SW 1271 (cell line): ENCODE measurements around the gene ST7L.

ENCODE experiments used
- DNase-seq, 2 experiments: peaks; one replicate each; lab custom pipeline; 2025; lab: John Stamatoyannopoulos, UW

The ST7L gene

DNA sequence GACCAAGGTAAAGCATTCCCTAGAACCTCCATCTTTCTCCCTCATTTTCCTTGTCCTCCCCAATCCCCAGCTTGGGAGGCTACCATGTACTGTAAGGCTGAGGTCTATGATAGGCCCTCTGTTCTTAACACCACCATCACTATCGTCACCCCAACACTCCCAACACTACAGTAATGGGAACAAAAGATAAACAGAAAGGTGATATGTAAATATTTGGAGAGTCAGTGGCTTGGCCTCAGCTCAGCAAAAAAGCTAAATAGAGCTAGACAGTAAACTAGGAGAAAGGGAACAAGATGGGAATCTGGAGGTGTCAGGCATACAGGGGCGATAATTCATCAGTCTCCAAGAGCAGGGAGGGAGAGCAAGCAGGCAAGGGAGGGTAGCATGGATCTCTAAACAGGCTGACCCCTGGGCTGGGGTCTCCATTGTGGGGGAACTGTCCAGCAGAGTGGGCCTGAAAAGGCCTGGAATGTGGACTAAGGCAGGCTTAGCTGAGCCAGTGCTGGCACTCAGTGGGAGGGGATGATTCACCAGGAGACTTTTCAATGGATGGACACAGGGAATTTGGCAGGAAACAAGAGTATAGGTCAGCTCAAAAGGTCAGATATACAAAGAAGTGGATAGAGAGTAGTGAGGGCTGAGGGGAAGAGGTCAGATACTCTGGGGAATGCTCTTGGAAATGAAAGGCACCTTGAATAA is 103.5 kb downstream of the ST7L start:
- DNase-seq = peak in 1 of 2 experiments; percentile 8

DNA sequence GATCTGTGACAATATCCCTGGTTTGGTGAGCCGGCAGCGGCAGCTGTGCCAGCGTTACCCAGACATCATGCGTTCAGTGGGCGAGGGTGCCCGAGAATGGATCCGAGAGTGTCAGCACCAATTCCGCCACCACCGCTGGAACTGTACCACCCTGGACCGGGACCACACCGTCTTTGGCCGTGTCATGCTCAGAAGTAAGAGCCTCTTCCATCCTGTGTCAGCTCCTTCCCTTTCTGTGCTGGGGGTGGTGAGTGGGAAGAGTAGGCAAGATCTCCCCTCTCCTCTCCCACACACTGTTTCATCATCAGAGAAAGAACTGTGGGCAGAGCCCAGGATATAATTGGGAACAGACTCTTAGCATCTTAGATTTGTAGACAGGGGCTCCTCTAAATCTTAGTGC is 104.0 kb downstream of the ST7L start:
- no peak for DNase-seq

DNA sequence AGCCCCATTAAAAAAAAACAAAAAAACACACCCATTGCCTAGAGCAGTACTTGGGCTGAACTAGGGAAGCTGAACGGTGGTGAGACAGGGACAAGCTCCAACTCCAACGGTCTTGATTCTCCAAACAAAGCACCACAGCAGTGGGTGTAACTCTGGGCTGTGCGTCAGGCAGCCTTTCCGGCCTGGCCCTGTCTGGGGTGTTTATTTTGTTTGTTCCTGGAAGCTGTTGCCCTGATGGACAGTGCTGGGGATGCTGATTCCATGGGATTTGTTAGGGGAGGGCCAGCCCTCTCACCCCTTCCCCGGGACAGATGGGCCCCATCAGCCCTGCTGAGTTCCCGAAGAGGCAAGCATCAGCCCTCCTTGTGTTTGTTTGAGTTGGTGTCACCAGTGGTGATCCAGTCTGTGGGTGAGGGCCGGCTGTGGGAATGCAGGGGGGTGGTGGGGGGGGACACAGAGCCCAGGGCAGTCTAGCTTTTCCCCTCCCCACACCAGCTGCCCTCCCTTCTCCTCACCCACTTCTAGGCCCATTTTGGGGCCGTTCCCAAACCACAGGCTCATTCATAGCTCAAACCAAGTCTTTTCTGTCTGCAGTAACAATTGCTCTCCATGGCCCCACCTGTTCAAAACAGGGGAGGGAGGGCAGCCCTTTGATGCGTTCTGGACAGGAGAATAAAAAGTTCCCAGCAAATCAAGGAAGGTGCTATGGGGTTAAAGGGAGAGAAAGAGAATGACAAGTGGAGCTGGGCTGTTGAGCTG is 105.7 kb downstream of the ST7L start:
- DNase-seq = no peak

DNA sequence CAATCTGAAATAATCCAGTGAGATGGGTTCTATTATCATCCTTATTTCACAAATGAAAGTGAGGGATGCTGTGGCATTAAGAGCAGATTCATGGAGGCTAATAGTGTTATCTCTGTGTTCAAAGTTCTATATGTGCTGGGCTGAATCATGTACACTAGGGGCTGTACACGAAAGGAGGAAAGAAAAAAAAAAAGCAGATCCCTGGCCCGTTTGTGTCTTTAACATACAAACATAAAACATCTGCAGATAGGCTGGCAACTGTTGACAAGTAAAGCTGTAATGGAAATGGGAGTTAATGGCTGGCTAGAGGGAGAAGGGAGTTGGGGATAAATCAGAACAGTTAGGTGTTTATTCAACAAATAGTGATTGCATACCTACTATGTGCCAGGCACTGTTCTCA is 107.0 kb downstream of the ST7L start:
- DNase-seq = no peak

DNA sequence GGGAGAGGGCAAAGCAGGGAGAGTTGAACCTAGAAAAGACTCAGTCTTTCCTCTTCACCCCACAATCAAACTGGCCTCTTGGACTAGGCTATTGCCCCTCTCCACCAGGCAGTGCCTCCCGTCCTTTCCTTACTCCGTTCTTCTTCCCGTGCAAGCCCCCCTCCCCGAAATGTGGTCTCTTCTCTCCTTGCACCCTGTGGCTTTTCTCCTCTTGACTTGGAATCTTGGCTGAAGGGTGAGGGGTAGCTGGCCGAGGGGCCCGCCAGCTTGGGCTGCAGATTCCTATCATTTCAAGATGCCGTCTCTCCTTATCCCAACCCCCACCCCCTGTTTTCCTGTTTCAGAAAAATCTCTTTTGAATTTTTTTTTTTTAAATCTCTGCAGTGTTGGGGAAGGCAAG is 108.6 kb downstream of the ST7L start:
- no peak for DNase-seq

DNA sequence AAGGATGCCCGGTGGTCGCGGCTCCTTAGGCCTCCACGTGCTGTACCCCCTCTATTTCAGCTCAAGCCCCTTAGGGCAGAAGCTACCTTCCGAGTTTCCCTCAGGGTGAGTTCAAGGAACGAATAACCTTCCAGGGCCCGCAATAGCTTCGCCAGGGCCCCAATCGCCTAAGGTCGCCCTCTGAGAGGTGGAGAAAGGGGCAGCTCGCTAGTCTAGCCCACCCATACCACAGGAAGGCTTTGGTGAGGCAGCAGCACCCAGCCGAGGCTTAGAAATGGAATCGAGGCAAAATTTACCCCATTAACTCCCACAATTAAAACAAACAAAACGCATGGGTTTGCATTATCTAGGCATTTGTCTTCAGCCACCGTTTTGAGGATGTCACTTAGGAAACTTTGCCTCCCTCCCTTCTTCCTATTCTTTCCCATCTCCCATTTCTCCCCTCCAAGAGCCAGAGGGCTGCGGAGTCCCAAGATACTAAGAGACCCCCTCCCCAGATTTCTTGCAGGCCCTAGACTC is 109.2 kb downstream of the ST7L start:
- DNase-seq = no peak

DNA sequence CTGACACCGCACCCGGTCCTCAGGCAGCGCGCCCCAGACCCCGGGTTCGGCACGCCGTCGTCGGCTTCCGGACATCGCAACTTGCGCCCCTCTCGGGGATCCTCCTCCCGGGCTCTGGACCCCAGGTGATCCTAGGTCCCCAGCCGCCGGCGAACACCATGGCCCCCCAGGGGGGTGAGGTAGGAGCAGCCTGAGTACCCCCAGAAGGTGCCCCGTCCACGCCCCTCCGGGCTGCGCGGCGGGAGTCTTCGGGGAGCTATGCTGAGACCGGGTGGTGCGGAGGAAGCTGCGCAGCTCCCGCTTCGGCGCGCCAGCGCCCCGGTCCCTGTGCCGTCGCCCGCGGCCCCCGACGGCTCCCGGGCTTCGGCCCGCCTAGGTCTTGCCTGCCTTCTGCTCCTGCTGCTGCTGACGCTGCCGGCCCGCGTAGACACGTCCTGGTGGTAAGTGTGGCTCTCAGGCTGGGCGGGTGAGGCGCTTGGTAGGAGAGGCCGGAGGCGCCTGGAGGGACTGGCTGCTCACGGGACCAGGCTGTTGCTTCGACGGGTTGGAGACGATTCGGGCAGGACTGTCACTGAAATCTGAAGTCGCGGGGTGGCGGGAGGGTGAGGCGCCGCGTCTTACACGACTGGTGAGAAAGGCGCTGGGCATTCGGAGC is 109.8 kb downstream of the ST7L start:
- no peak for DNase-seq

DNA sequence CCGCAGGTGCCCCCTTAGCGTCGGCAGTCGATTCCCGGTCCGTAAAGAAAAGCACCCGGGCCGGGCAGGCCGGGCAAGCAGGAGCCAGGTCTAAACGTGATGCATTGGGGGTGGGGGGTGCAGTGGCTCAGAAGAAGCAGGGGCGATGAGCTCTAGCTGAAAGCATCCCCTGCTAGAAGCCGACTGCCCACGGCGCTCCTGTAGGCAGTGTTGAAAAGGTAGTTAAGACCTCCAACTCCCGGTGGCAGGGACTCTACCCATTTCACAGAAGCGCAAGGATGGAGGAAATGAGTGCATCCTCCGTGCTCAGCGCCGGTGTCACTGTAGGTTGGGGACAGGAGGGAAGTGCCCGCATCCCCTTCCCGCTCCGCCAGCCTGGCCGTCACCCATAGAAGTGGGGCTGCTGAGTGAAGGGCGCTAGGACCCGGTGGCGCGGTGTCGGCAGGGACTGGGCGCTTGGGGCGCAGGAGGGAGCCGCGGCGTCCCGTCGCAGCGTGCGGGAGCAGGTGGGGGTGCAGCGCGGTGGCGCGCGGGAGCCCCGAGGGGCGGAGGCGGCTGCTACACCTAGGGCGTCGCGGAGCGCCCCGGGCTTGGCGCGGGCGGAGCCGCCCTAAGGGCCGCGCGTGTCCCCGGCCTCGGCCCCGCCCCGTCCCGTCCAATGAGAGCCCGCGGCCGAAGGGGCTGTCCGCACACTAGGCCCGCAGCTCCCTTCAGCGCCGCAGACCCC is 110.5 kb downstream of the ST7L start, which contains the start of gene WNT2B:
TSS of gene WNT2B (plus strand) at position 688 of the 727 bp plus-strand sequence. CDS start 298 bp downstream, outside the sequence.
- no peak for DNase-seq

DNA sequence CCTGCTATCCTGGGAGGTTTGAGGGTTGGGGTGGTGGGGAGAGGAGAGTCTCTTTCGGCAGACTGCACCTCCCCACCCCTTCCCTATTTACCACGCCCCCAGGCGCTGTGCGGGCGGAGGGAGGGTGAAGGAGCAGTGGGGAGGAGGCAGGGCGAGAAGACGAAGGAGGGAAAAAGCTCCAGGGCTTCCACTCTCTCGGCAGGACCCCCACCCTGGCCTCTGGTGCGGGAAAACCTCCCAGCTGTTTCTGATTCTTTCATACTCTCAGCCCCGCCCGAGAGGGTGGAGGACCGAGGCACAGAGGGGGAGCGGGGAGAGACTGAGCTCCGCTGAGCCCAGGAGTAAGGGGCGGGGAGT is 111.0 kb downstream of the ST7L start:
- no peak for DNase-seq

DNA sequence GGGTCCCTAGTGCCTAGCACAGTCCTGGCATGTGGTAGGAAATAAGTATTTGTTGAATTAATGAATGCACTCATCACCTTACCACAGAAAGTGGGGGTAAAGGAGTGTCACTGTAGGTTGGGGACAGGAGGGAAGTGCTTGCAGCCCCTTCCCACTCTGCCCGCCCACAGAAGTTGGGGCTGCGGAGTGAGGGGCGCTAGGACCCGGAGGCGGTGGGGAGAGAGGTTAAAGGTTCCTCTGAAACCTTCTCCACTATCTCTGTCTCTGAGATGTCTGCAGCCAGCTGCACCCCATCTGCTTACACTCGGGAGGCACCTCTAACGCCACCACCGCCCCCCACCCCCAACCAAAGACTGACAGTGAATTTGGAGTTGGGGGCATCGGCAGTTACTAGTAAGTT is 111.6 kb downstream of the ST7L start:
- DNase-seq = no peak

DNA sequence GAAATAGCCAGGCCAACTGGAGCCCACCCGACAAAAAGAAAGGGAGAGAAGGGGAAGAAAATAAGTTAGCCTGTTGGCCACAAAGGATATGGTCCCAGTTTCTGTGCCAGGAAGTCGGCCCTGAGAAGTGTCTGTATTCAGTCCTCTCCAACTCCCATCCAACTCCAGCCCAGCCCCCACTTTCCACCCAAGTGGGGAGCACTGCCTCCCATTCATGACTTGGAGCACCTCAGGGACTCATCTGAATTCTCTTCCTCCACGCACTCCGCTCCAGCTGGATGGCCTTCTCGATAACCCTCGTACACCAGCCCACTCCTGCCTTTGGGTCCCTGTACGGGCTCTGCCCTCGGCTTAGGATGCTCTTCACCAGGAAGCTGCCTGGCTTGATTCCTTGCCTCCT is 112.2 kb downstream of the ST7L start:
- DNase-seq = no peak

DNA sequence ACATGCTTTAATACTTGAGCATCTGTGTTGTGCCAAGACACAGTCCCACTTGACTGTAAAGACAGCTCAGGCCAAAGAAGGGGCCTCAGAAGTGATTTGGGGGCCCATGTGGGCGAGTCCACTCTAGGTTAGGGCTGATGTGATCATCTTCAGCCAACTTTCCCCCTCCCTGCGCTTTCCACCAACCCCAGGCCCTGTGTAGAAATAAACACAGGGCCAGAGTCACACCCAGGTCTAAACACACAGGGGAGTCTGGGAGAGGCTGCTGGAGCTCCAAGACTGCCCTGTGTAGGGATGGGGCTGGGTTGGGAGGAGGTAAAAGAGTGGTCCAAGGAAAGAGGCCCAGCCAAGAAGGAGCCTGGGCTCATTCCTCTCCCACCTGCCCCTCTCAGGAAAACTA is 112.6 kb downstream of the ST7L start:
- DNase-seq = no peak

DNA sequence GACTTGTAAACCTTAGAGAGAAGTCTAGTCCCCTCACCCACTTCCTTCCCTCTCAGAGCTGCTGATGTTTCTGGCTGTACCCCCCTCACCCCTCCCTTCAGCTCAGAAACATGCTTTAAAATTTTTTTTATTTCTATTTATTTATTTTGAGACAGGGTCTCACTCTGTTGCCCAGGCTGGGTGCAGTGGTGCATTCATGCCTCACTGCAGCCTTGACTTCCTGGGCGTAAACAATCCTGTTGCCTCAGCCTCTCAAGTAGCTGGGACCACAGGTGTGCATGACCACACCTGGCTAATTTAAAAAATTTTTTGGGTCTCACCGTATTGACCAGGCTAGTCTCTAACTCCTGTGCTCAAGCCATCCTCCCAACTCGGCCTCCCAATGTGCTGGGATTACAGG is 113.1 kb downstream of the ST7L start:
- no peak for DNase-seq

DNA sequence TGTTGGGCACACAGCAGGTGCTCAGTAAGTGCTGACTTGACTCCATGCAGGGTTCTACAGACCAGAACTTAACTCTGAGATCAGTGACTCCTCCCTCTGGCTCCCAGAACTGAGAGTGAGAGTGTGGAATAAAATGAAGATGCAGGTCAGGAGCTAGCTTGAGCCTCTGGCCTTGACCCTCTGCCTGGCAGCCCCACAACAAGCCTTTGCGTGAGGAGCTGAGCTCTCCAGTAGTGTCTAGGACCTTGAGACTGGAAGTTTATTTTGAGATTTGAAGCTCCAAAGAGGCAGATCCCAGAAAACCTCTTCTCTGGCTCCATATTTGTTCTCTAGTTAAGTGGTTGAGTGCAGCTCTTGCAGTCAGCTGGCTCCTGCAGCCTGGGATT is 113.5 kb downstream of the ST7L start:
- no peak for DNase-seq

DNA sequence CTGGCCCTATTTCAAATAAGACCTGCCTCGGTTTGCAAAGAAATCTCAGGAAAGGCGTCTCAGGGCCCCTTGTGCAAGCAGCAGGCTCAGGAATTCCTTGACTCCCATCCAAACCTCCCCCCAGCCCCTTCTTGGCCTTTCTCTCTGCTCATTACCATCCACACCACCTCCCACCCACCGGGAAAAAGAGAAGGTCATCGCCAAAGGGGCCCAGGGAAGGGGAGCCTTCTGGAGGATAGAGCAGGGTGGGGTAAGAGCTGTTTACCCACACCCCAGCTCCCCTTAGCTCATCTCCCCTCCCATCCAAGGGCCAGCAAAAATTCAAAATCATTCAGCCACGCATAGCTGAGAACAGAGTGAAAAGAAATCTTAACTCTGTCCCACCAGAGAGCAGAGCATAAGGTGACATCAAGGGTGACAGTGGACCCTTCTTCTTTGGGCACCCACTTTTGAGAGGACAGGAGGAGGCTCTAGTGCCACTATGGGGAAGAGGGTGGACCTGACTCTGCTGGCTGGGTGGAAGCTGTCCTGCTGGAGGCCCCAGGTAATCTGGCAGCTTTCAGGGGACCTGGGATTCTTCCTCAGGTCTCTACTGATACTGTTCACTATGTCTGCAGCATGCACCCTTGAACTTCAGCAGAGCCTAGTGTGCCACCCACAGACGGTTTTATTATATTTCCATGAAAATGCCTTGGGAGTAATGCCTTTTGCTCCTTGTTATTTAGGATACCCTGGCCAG is 114.1 kb downstream of the ST7L start:
- no peak for DNase-seq

DNA sequence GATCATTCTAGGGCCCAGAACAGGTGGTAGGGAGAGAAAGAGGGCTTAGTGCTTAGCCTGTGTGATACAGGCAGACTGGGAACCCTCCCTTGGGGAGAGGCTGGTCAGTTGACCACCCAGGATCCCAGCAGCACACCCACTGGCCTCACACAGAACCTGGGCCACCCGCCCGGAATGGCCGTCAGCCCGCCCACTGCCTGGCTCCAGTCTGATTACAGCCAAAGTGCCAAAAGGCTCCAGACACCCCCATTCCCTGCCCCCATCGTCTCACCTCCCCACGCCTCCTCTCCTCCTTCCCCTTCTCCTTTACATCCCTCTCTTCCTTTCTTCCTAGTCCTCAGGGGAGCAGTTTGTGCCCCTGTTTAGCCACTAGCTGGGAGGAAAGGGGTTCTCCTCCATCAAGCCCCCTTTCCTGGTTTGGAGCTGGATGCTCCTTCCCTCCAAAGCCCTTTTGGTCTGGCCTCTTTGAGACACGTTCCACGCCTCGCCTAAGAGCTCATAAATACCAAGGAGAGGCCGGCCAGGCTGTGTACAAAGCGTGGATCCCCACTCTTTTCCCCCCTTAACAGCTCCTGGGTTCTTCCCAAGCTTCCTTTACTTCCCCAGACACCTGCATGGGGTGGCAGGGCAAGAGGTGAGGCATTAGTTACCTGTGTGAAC is 114.8 kb downstream of the ST7L start:
- no peak for DNase-seq

DNA sequence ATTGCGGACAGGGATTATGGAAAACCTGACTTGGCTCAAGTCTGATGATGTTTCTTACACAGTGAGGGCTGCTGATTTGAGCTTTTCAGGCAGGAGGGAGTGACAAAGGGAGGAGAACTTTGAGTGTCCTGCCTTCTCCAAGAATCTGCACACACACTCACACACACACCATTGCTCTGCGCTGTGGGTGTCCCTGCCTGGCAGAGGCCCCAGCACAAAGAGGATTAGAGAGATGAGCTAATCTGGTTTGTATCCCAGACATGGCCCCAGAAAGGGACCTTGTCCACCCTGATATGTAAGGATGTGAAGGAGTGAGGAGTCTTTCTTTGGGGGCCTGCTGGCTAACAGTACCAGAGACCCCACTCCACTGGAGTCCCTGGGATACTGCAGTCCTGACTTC is 116.1 kb downstream of the ST7L start:
- DNase-seq = no peak

DNA sequence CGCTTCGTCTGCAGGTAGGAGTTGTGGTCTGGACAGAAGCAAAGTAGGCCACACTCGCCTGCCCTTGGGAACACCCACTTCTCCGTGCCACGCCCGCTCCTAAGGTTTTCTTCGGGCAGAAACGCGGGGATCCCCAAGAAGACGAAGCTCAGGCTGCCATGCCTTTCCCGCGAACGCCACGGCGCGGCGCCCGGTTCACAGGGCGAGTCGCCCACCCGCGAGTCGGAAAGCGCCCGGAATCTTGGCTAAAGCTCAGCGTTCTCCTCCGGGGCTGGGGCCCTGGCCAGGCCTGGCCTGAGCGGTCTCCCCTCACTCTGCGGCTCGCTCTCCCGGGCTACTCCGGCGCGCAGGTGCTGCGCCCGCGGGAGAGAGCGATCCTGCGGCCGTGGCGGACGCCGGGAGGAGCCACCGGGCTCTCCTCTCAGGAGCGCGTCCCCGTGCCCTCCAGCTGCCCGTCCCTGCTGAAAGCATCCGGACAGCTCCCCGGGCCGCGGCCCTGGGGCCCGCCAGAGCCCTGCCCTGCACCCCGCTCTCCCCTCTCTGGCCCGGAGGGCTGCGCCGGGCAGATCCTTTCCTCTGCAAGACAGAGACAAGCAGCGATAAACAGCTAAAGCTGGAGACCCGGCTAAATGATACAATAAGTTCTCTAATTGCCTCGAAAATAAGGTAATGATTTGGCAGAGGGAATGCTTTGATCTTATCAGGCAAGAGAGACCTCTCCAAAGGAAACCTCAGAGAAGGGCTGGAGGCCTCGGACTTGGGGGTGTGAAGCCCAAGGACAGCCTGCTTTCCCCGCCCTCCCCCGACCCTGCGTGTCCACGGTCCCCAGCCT is 116.9 kb downstream of the ST7L start:
- peak in 1 of 2 experiments; percentile 17 for DNase-seq

DNA sequence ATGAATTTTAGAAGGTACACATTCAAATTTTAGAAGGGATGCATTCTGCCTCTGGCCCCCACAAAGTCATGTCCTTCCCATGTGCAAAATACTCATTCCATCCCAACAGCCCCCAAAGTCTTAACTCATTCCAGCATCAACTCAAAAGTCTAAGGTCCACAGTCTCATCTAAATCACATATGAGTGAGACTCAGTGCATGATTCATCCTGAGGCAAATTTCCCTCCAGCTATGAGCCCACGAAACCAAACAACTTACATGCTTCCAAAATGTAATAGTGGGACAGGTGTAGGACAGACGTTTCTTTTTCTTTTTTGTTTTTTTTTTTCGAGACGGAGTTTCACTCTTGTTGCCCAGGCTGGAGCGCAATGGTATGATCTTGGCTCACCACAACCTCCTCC is 122.7 kb downstream of the ST7L start:
- no peak for DNase-seq

DNA sequence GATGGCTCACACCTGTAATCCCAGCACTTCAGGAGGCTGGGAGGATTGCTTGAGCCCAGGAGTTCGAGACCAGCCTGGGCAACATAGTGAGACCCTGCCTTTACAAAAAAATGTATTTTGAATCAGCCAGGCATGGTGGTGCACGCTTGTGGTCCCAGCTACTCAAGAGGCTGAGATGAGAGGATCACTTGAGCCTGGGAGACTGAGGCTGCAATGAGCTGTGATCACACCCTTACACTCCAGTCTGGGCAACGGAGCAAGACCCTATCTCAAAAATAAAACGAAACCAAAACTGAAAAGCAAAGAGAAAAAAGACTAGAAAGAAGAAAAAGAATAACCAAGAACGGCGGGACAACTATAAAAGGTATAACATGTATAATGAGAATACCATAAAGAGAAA is 125.6 kb downstream of the ST7L start:
- no peak for DNase-seq
